ENCODE results near the gene NSD2.

- TF ChIP-seq CTCF (IDR thresholded peaks at IDR 0.05; ENCODE audit: poor library complexity) (no peak), EZH2 (IDR thresholded peaks at IDR 0.05; ENCODE audit: borderline replicate concordance) (no peak)
Observed at GRCh38 chr4:1972414-1972813, 101.2 kb downstream of the NSD2 start.
